Activated T-helper 1 cell treated with anti-CD3 and anti-CD28 coated beads, Interleukin-2, amount 50 U/mL, for 16 hours (primary cell): ENCODE measurements around the gene PLPPR1.

Experiments
- DNase-seq, 2 donors: peaks; one replicate each; pipeline ENCODE4 v3.0.0-alpha.2; 2020; ENCODE audit warnings: low read depth in 1 of 2, low spot score in 1 of 2

PLPPR1 gene

GRCh38 chr9:101201630-101202029 is 173.1 kb downstream of the PLPPR1 start:
- no peak for DNase-seq

- no peak for DNase-seq
Measured at GRCh38 chr9:101209670-101210069, 181.1 kb downstream of the PLPPR1 start.

GRCh38 chr9:101212661-101213060 is 184.1 kb downstream of the PLPPR1 start:
- no peak for DNase-seq

- DNase-seq: no peak
Measured at GRCh38 chr9:101219030-101219429, 190.5 kb downstream of the PLPPR1 start.

DNA sequence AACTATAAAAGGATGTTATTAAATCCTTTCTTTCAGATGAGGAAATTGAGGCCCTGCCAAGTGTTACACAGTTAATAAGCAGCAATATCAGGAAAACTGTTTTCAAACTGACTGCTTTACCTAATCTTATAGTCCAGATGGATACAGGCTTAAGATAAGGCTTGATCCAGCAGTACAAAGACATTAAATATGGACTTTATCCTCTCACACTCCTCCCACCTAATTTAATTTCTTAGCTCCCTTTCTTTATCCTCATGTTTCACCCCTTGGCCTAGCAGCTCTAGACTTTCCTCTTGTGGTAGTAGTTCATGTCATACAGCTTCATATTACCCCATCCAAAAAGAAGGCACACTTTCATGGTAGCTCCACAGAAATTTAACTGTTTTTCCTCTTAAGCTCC is 191.8 kb downstream of the PLPPR1 start:
- no peak for DNase-seq

DNA sequence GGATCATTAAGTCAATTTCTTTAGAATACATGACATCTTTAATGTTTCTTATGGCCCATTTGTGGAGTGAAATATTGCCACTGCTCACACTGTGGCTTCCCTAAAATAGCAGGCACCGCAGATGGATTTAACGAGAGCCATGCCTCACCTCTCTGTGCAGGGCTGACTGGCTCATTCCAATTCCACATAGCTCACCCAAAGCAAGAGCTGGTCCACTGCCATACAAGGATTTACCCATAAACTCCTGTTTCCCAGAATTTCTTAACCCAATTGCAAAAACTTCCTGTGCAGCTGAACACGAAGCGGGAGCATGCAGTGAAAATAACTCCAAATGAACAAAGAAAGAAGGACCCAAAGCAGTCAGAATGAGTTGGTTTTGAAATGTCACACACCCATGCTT is 196.7 kb downstream of the PLPPR1 start:
- no peak for DNase-seq

GRCh38 chr9:101226161-101226560 is 197.6 kb downstream of the PLPPR1 start:
- no peak for DNase-seq

GRCh38 chr9:101226803-101227202 is 198.3 kb downstream of the PLPPR1 start:
- no peak for DNase-seq

DNA sequence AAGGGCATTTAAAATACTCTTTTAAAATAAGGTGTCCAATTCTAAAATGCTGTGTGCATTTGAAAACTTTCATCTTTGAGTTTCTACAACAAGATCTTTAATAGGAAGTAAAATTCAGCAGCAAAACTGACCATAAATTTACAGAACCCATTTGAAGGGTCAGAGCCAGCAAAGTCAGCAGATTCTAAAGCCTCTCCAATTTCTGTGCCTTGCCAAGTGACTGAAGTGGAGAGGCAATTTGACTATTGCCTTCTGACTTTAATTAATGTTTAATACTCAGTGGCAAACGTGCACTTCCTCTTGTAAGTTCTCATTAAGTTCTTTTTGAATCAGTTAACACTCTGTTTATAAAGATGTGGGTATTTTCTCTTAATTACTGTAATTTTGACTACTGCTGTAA is 201.1 kb downstream of the PLPPR1 start:
- no peak for DNase-seq

DNA sequence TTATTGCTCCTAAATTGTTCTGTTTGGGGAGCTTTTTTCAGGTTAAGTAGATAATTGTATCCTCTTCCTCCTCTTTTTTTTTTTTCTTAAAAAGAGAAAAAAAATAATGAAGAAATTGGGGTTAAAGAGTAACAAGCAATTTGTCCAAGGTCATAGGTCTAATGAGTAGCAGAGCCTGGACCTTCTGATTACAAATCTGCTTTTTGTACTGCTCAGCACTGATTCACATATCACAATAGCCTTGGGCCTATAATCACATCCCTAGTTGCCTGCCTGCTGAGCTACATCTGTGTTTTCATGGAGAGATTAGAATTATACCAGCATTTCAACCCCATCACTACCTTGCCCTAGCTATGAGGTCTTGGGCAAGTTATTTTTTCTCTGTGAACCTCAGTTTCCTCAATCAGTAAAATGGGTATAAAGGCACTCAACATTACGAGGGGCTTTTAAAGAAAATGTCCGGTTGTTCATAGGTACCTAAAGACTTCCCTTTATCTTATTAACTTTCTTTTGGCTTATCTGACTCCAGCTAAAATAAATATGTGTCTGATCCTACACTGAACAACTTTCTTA is 204.0 kb downstream of the PLPPR1 start:
- no peak for DNase-seq

DNA sequence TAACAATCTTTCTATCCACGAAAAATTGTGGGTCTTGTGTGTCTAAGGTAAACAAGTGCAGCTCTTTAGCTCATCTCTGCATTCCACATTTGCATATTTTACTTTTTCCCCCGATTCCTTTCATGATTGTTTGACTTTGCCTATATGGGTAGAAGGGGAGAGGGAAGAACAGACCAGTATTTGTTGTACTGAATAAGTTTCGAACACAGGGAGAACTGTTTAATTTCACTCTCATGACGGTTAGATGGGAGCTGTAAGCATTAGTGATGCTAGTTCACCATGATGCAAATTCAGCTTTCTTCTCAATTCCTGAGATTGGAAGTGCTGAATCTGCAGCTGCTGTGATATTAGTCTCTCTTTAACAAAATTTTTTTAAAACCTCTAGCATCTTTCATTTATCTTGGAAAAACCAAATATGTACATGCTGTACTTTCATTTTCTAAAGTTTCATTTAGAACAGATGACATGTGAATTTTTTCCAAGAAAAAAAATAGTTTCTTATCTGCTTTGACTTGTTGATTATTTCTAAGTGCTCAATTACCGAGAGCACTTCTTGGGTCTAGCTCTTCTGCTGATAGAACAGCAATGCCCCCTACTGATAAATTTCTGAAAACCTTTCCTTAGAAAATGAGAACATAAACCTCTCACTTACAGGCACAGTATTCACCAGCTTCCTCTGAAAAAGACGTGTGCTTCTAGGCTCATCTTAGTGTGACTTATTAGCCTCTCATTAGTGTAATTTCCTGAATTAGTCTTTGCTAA is 206.8 kb downstream of the PLPPR1 start:
- no peak for DNase-seq

GRCh38 chr9:101242651-101243050 is 214.1 kb downstream of the PLPPR1 start:
- no peak for DNase-seq

GRCh38 chr9:101246691-101247090 is 218.2 kb downstream of the PLPPR1 start:
- DNase-seq: no peak

- no peak for DNase-seq
Measured at GRCh38 chr9:101247297-101247696, 218.8 kb downstream of the PLPPR1 start.

GRCh38 chr9:101254733-101255433 is 226.4 kb downstream of the PLPPR1 start:
- DNase-seq: no peak

GRCh38 chr9:101264727-101265126 is 236.2 kb downstream of the PLPPR1 start:
- no peak for DNase-seq

DNA sequence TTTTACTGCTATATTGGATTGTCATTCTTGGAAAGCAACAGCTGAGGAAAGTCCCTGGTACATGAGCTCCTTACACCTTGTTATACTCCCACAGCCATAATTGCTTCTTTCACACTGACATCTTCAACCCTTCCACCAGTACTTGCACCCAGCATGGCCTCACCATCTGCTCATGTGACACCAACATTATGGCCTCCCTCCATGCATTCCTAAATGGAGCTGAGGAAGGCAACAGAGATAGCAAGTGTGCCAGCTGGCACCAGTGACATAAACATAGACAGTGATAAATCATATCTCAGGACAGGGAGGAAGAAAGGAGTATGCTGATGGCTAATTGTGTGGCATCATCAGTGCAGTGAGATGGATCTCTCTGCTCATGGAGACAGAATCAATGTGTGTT is 236.7 kb downstream of the PLPPR1 start:
- DNase-seq: no peak

- DNase-seq: no peak
Measured at GRCh38 chr9:101268426-101268825, 239.9 kb downstream of the PLPPR1 start.

GRCh38 chr9:101269591-101270283 is 241.2 kb downstream of the PLPPR1 start:
- DNase-seq: no peak

DNA sequence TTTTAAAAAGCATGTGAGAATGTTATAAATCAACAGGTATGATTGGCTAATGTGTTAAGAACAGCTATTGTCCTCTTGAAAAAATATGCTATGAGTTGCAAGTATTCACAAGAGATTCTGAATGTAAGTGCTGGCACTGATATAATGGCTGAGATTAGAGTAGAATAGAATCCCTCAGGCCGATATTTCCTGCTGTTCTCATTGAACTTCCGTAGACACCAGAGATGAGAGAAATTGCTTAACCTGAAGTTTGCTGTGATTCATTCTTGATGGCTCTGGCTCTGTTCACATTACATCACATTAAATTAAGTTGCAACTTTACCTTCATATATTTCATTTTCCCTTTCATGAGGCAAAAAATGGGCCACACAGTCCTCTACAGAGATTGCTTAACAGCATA is 241.8 kb downstream of the PLPPR1 start:
- no peak for DNase-seq

GRCh38 chr9:101271102-101271501 is 242.6 kb downstream of the PLPPR1 start:
- no peak for DNase-seq
